Neural cell (in vitro differentiated cells): ENCODE data around the gene SGSH.

Experiments used
- MXI1 ChIP-seq: fragments of 450-650 bp; conservative IDR thresholded peaks from 2 replicates; pipeline ENCODE4 v1.6.1; 2014; ENCODE audit warnings: antibody characterized with exemption, mild to moderate bottlenecking; ENCODE audit not compliant: poor library complexity, severe bottlenecking
- POLR2AphosphoS5 ChIP-seq: IDR thresholded peaks from 2 replicates; pipeline ENCODE4 v1.6.1; 2012
- REST ChIP-seq: IDR thresholded peaks from 2 replicates; pipeline ENCODE4 v1.6.1; 2012; ENCODE audit warnings: borderline replicate concordance
- SMC3 ChIP-seq: fragments of 450-650 bp; conservative IDR thresholded peaks from 2 replicates; pipeline ENCODE4 v1.6.1; 2014; ENCODE audit warnings: antibody characterized with exemption, mild to moderate bottlenecking, moderate library complexity; ENCODE audit not compliant: poor library complexity
- TF ChIP-seq, protein P1 (sequence below): fragments of 450-650 bp; IDR thresholded peaks from 2 replicates; pipeline ENCODE4 v1.5.1; 2014; ENCODE audit warnings: antibody characterized with exemption, mild to moderate bottlenecking, moderate library complexity; ENCODE audit not compliant: poor library complexity, severe bottlenecking

DNA sequence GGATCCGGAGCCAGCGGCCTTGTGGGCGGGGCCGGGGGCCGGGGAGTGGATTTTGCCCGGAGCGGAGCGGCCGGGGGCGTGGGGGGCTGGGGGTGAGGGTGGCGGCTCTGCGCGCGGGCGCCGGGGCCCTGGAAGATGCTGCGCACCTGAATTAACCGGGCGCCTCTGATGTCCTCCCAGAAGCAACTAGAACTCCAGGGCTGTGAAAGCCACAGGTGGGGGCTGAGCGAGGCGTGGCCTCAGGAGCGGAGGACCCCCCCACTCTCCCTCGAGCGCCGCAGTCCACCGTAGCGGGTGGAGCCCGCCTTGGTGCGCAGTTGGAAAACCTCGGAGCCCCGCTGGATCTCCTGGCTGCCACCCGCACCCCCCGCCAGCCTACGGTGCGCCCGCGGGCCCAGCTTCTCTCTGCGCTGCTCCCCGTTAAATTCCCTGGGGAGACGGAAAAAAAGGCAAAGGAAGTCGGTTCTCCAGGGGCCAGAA lies 643 bp upstream of the SGSH start:
- TF ChIP-seq MXI1, result no peak
- TF ChIP-seq POLR2AphosphoS5, result no peak
- TF ChIP-seq, protein P1, sequence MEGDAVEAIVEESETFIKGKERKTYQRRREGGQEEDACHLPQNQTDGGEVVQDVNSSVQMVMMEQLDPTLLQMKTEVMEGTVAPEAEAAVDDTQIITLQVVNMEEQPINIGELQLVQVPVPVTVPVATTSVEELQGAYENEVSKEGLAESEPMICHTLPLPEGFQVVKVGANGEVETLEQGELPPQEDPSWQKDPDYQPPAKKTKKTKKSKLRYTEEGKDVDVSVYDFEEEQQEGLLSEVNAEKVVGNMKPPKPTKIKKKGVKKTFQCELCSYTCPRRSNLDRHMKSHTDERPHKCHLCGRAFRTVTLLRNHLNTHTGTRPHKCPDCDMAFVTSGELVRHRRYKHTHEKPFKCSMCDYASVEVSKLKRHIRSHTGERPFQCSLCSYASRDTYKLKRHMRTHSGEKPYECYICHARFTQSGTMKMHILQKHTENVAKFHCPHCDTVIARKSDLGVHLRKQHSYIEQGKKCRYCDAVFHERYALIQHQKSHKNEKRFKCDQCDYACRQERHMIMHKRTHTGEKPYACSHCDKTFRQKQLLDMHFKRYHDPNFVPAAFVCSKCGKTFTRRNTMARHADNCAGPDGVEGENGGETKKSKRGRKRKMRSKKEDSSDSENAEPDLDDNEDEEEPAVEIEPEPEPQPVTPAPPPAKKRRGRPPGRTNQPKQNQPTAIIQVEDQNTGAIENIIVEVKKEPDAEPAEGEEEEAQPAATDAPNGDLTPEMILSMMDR, result no peak
- no peak for TF ChIP-seq REST
- TF ChIP-seq SMC3, result no peak
